ENCODE measurements around the gene FSTL4. TPM values are rescaled to one million over a fixed set of nuclear protein-coding genes. Genes with fewer than 3 reads are reported as not detected.

Gene FSTL4
- total and polyA plus RNA-seq, 12 donors = 0.48 to 5.2 (median 2.3) TPM

DNA sequence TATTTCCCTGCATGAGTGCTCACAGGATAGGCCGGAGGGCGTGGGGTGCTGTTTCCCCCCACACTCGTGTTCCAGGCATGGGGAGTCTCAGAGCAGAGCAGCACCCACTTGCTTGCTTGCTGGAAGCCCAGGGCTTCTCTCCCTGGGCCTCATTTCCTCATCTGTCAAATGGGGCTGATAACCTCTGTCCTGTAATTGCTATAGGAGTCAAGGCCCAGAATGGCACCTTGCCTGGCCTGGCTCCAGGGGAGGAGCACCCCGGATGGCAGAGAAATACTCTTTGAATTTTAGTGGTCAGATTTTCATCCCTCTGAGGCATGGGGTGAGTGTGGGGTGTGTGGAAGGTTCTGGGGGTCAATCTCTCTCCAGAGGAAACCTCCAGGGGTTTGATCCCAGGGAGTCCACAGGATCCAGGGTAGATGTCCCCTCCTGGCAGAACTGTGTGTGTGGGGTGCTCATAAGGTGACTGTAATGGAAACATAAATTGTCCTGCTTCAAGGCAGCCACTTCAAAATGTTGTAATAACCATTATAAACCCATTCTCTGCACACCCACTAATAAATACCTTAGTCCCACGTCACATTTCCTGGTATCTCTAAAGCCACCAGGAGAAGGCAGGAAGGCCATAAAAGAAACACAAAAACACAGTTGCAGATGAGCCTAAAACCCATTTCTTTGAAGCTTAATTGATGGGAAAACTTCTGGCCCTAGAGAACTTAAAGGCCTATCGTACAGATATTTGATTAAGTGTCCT, 272.2 kb downstream of the FSTL4 start:
- 81 to 90% (median 87%) methylated on average over 3 to 6 of the region's 6 CpGs for WGBS, 4 donors
- Histone ChIP-seq H3K36me3 (replicated peaks in 1 of 2) (no peaks in the 10 kb centered on the region), H3K27me3 (no peaks in the 10 kb centered on the region), H3K4me3 (no peak overlapping the region), H3K27ac (no peak overlapping the region), H3K9me3 (replicated peaks in 1 of 3) (no peaks in the 10 kb centered on the region), H3K4me1 (replicated peaks in 1 of 2) (no peaks in the 10 kb centered on the region)
- DNase-seq = no peak
- TF ChIP-seq POLR2A (IDR thresholded peaks at IDR 0.05) = no peak
- TF ChIP-seq, protein P1, sequence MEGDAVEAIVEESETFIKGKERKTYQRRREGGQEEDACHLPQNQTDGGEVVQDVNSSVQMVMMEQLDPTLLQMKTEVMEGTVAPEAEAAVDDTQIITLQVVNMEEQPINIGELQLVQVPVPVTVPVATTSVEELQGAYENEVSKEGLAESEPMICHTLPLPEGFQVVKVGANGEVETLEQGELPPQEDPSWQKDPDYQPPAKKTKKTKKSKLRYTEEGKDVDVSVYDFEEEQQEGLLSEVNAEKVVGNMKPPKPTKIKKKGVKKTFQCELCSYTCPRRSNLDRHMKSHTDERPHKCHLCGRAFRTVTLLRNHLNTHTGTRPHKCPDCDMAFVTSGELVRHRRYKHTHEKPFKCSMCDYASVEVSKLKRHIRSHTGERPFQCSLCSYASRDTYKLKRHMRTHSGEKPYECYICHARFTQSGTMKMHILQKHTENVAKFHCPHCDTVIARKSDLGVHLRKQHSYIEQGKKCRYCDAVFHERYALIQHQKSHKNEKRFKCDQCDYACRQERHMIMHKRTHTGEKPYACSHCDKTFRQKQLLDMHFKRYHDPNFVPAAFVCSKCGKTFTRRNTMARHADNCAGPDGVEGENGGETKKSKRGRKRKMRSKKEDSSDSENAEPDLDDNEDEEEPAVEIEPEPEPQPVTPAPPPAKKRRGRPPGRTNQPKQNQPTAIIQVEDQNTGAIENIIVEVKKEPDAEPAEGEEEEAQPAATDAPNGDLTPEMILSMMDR (IDR thresholded peaks at IDR 0.05) = no peak
- intact Hi-C loops (cut with DNase I) = no loop called here

DNA sequence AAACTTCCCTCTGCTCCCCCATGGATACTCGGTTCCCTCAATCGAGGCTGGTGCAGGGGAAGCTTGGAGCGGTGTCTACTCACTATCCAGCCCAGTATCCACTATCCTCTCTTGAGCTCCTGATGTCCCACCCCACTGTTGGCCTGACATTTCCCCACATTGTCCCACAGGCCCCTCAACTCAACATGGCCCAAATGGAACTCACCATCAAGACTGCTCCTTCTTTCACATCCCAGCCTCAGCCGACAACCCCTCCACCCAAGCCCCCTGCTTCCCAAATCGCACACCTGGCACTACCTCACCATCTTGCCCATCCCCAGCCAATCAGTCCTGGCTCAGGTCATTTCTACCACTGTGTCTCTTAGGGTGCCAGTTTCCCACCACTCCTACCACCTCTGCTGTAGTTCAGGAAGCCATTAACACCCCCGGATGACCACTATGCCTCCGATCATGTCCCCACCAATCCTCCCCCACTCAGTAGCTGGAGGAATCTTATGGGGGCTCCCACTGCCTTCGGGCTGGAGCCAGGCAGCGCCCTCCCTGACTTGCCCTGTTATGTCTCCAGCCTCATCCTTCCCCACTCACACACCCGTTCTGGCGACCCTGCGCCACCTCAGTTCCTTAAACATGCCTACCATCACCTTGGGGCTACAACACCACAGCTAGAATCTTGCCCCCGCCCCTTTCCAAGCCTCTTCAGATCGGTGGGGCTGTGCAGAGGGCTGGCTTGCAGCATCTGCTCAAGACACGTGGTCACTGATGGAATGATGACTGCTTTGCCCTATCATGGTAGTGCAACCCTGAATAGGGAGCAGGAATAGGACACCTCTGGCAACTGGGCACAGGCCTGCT, 273.6 kb downstream of the FSTL4 start:
- H3K27ac ChIP-seq = no peak overlapping the region
- DNase-seq = no peak
- H3K27me3 ChIP-seq = no peaks in the 10 kb centered on the region
- TF ChIP-seq, protein P1 (IDR thresholded peaks at IDR 0.05) = no peak
- no peak for TF ChIP-seq POLR2A (IDR thresholded peaks at IDR 0.05)
- no peak overlapping the region for H3K4me3 ChIP-seq
- H3K4me1 ChIP-seq (replicated peaks in 1 of 2) = no peaks in the 10 kb centered on the region
- intact Hi-C loops (cut with DNase I) = no loop called here
- H3K9me3 ChIP-seq (replicated peaks in 1 of 3) = no peaks in the 10 kb centered on the region
- no peaks in the 10 kb centered on the region for H3K36me3 ChIP-seq (replicated peaks in 1 of 2)
- WGBS, 4 donors = 89 to 95% (median 93%) methylated on average over 15 of the region's 15 CpGs

DNA sequence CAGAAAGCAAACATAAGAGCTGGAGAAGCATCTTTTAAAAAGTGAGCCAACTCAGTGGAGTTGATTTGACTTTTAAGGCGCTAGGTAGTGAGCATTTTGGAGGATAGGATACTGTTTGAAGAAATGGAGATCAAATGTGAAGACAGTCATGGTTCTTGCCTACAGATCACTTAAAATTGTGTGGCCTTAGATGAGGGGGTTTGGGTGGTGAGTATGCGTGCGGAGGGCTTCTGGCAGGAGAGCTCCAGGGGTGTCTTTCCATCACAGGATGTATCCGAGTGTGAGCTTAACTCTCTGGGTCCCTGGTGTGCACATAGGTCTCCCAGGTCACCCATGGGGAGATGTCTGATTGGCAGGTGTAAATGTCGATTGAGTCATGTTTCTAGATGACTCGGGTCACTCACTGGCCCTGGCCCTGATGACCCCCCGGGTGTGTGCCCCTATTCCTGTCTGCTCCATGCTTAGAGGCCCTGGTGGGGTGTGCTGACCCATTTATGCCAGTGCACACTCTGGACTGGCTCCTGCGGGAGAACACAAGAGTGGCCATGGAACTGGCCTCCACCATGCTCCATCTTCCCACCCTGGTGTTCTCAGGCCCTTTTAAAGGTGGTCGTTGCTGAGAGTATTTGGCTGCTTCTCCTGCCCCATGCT, 274.4 kb downstream of the FSTL4 start:
- Histone ChIP-seq H3K27ac (no peak overlapping the region), H3K4me1 (replicated peaks in 1 of 2) (no peaks in the 10 kb centered on the region), H3K9me3 (replicated peaks in 1 of 3) (no peaks in the 10 kb centered on the region), H3K36me3 (replicated peaks in 1 of 2) (no peaks in the 10 kb centered on the region), H3K4me3 (no peak overlapping the region), H3K27me3 (no peaks in the 10 kb centered on the region)
- 88 to 93% (median 90%) methylated on average over 5 to 9 of the region's 9 CpGs for WGBS, 4 donors
- DNase-seq = no peak
- intact Hi-C loops (cut with DNase I) = no loop called here
- TF ChIP-seq, protein P1 (IDR thresholded peaks at IDR 0.05) = no peak
- TF ChIP-seq POLR2A (IDR thresholded peaks at IDR 0.05) = no peak

DNA sequence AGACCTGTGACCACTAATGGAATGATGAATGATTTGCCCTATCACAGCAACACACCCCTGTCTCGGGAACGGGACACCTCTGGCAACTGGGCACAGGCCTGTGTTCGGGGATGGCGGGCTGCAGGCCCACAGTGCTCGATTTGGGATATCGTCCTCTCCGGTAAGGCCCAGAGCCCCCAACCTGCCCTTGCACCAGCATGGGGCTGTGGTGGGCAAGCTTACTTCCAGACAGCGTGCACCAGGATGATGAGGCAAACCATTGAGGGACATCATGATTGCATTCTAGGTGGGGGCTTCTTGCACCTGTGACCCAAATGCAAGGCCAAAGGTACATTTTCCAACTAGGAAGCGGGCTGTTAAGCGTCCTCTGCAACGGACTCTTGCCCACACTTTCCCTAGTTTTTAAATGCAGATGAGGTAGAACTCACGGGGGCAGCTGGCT, 275.4 kb downstream of the FSTL4 start:
- no peaks in the 10 kb centered on the region for H3K36me3 ChIP-seq (replicated peaks in 1 of 2)
- no peaks in the 10 kb centered on the region for H3K27me3 ChIP-seq
- no peak overlapping the region for H3K4me3 ChIP-seq
- TF ChIP-seq POLR2A (IDR thresholded peaks at IDR 0.05) = no peak
- DNase-seq = no peak
- intact Hi-C loops (cut with DNase I) = no loop called here
- 91 to 96% (median 93%) methylated on average over 4 to 12 of the region's 12 CpGs for WGBS, 4 donors
- H3K27ac ChIP-seq = no peak overlapping the region
- no peaks in the 10 kb centered on the region for H3K9me3 ChIP-seq (replicated peaks in 1 of 3)
- no peaks in the 10 kb centered on the region for H3K4me1 ChIP-seq (replicated peaks in 1 of 2)
